SK-N-SH (cell line): ENCODE results near the gene CSTF2. TPM values are rescaled to one million over a fixed set of nuclear protein-coding genes. Genes with fewer than 3 reads are reported as not detected.

Experiments used
- CTCF ChIA-PET: fragments of 300-600, 350-600 bp; formaldehyde crosslinking; extraction: SDS; loops from one replicate; lab custom pipeline; 2021; lab: Yijun Ruan, JAX
- POLR2A ChIA-PET: fragments of 350-600 bp; sonication (Branson Sonifier 250); formaldehyde crosslinking; extraction: SDS; loops from one replicate; lab custom pipeline; 2020; ENCODE audit warnings: antibody characterized with exemption, inconsistent platforms; lab: Yijun Ruan, JAX
- DNase-seq: peaks from one replicate; pipeline ENCODE4 v3.0.0; 2012
- H2AFZ ChIP-seq: fragments of 200-600 bp; sonication (generic); 2 replicates; pipeline ENCODE4 v1.8.1; 2016; ENCODE audit warnings: antibody characterized with exemption, mild to moderate bottlenecking, low read depth
- H3F3A ChIP-seq: fragments of 200-600 bp; sonication (generic); replicated peaks from 2 replicates; pipeline ENCODE3; 2016; ENCODE audit warnings: antibody characterized with exemption, mild to moderate bottlenecking; ENCODE audit not compliant: insufficient read depth
- H3K27ac ChIP-seq, 2 experiments: fragments of 200-500 bp in 1 of 2; fragments of 200-600 bp in 1 of 2; sonication (Bioruptor generic) in 1 of 2; sonication (generic), shearing (Covaris generic) in 1 of 2; 2 replicates each; pipeline versions ENCODE4 v1.5.1 to v1.6.1; 2014 to 2016; ENCODE audit warnings: low read depth in 2 of 2, inconsistent platforms in 1 of 2, low read length in 1 of 2, mild to moderate bottlenecking in 1 of 2, mixed read lengths in 1 of 2
- H3K27me3 ChIP-seq: fragments of 200-600 bp; sonication (generic), shearing (Covaris generic); 2 replicates; pipeline ENCODE4 v1.6.1; 2016; ENCODE audit warnings: mixed run types; ENCODE audit not compliant: insufficient read depth
- H3K36me3 ChIP-seq, 2 experiments: fragments of 200-500 bp in 1 of 2; fragments of 200-600 bp in 1 of 2; sonication (Bioruptor generic) in 1 of 2; sonication (generic) in 1 of 2; replicated peaks in 1 of 2; 2 replicates each; pipeline versions ENCODE3 to v1.5.1; 2014 to 2016; ENCODE audit warnings: low read length in 1 of 2, mild to moderate bottlenecking in 1 of 2; ENCODE audit not compliant: insufficient read depth in 2 of 2, control insufficient read depth in 1 of 2
- H3K4me1 ChIP-seq, 2 experiments: fragments of 200-500 bp in 1 of 2; fragments of 200-600 bp in 1 of 2; sonication (Bioruptor generic) in 1 of 2; sonication (generic), shearing (Covaris generic) in 1 of 2; 2 replicates each; pipeline versions ENCODE4 v1.5.1 to v1.6.1; 2014 to 2016; ENCODE audit warnings: low read depth in 1 of 2, low read length in 1 of 2, mixed run types in 1 of 2; ENCODE audit not compliant: insufficient read depth in 2 of 2, control insufficient read depth in 1 of 2
- H3K4me2 ChIP-seq: fragments of 200-600 bp; sonication (generic), shearing (Covaris generic); 2 replicates; pipeline ENCODE4 v1.6.1; 2017; ENCODE audit warnings: mixed run types
- H3K4me3 ChIP-seq, 2 experiments: fragments of 200-500 bp in 1 of 2; fragments of 200-600 bp in 1 of 2; sonication (Bioruptor generic) in 1 of 2; sonication (generic), shearing (Covaris generic) in 1 of 2; 2 replicates each; pipeline versions ENCODE4 v1.5.1 to v1.8.1; 2014 to 2016; ENCODE audit warnings: low read depth in 2 of 2, inconsistent platforms in 1 of 2, low read length in 1 of 2, mild to moderate bottlenecking in 1 of 2, mixed read lengths in 1 of 2, moderate library complexity in 1 of 2
- H3K79me2 ChIP-seq: fragments of 200-600 bp; sonication (generic); 2 replicates; pipeline ENCODE4 v1.8.1; 2017; ENCODE audit warnings: mild to moderate bottlenecking; ENCODE audit not compliant: insufficient read depth
- H3K9ac ChIP-seq: fragments of 200-600 bp; sonication (generic); 2 replicates; pipeline ENCODE4 v1.6.1; 2017; ENCODE audit warnings: mixed run types
- H3K9me2 ChIP-seq: fragments of 200-600 bp; sonication (generic); 2 replicates; pipeline ENCODE4 v1.6.1; 2017; ENCODE audit warnings: mixed run types
- H3K9me3 ChIP-seq: fragments of 200-600 bp; sonication (generic); 2 replicates; pipeline ENCODE4 v1.6.1; 2017; ENCODE audit warnings: mixed run types, mild to moderate bottlenecking, moderate library complexity
- H4K20me1 ChIP-seq: fragments of 200-600 bp; sonication (generic); 2 replicates; pipeline ENCODE4 v1.6.1; 2017; ENCODE audit warnings: mild to moderate bottlenecking, mixed run types; ENCODE audit not compliant: insufficient read depth
- EP300 ChIP-seq, 2 experiments: IDR thresholded peaks; 2 replicates each; pipeline versions ENCODE4 v1.4.0 to v1.6.1; 2012; ENCODE audit warnings: borderline replicate concordance in 1 of 2, low read depth in 1 of 2, low read length in 1 of 2
- EZH2phosphoT487 ChIP-seq: fragments of 200-600 bp; sonication (generic); IDR thresholded peaks from 2 replicates; pipeline ENCODE4 v1.6.1; 2017; ENCODE audit warnings: low read depth, mixed run types, mild to moderate bottlenecking, antibody characterized with exemption, moderate library complexity, borderline replicate concordance
- GABPA ChIP-seq: IDR thresholded peaks from 2 replicates; pipeline ENCODE4 v1.4.0; 2012; ENCODE audit warnings: low read depth, mild to moderate bottlenecking
- GATA2 ChIP-seq: sonication (generic); formaldehyde crosslinking; IDR thresholded peaks from 2 replicates; pipeline ENCODE4 v1.5.0; 2020; ENCODE audit warnings: mild to moderate bottlenecking, missing genetic modification reagents
- JUND ChIP-seq: IDR thresholded peaks from 2 replicates; pipeline ENCODE4 v1.4.0; 2012
- MAX ChIP-seq: IDR thresholded peaks from 2 replicates; pipeline ENCODE4 v1.4.0; 2012; ENCODE audit warnings: low read depth
- MXI1 ChIP-seq: IDR thresholded peaks from 2 replicates; pipeline ENCODE4 v1.6.1; 2012; ENCODE audit warnings: mild to moderate bottlenecking, low read depth, low read length, improper control_type of control experiment
- NRF1 ChIP-seq: IDR thresholded peaks from 2 replicates; pipeline ENCODE4 v1.6.1; 2012; ENCODE audit warnings: low read depth, mild to moderate bottlenecking, low read length
- POLR2AphosphoS5 ChIP-seq: IDR thresholded peaks from 2 replicates; pipeline ENCODE4 v1.6.1; 2012; ENCODE audit warnings: low read depth, low read length
- RAD21 ChIP-seq: IDR thresholded peaks from 2 replicates; pipeline ENCODE4 v1.6.1; 2012; ENCODE audit warnings: mild to moderate bottlenecking, low read length
- RCOR1 ChIP-seq: fragments of 150-350 bp; IDR thresholded peaks from 2 replicates; pipeline ENCODE4 v1.6.1; 2017; ENCODE audit warnings: antibody characterized with exemption, low read length
- RFX5 ChIP-seq: IDR thresholded peaks from 2 replicates; pipeline ENCODE4 v1.6.1; 2012; ENCODE audit warnings: mild to moderate bottlenecking, improper control_type of control experiment, low read length
- RXRA ChIP-seq: IDR thresholded peaks from 2 replicates; pipeline ENCODE4 v1.4.0; 2012; ENCODE audit warnings: low read depth, mild to moderate bottlenecking, borderline replicate concordance
- SMC3 ChIP-seq: IDR thresholded peaks from 2 replicates; pipeline ENCODE4 v1.6.1; 2012; ENCODE audit warnings: low read depth, low read length, improper control_type of control experiment
- TAF1 ChIP-seq: IDR thresholded peaks from 2 replicates; pipeline ENCODE4 v1.6.1; 2012; ENCODE audit warnings: low read depth, mild to moderate bottlenecking, low read length, moderate library complexity, borderline replicate concordance
- TCF12 ChIP-seq: IDR thresholded peaks from 2 replicates; pipeline ENCODE4 v1.4.0; 2012
- TEAD4 ChIP-seq: IDR thresholded peaks from 2 replicates; pipeline ENCODE4 v1.4.0; 2012; ENCODE audit warnings: mild to moderate bottlenecking, borderline replicate concordance; ENCODE audit not compliant: insufficient read depth
- WGBS: methylation state at CpG from one replicate; pipeline ENCODE4 v1.1.6; 2017; ENCODE audit warnings: low lambda C conversion rate; 5-methylcytosine and 5-hydroxymethylcytosine counted together
- polyA plus RNA-seq, 3 experiments: library from polyadenylated mRNA; depleted of rRNA; stranded (reverse); fragments of >200 nt; gene quantifications; 2 replicates each; pipeline ENCODE4 v1.2.3, GENCODE V29; 2012
- TF ChIP-seq, protein P1 (sequence below): IDR thresholded peaks from 2 replicates; pipeline ENCODE4 v1.4.0; 2012; ENCODE audit warnings: low read depth, borderline replicate concordance
- TF ChIP-seq, protein P2 (sequence below): fragments of 200-600 bp; sonication (generic); IDR thresholded peaks from 2 replicates; pipeline ENCODE4 v1.6.1; 2017; ENCODE audit warnings: antibody characterized with exemption, mild to moderate bottlenecking, moderate library complexity
- TF ChIP-seq, protein P3 (sequence below): IDR thresholded peaks from 2 replicates; pipeline ENCODE4 v1.4.0; 2012; ENCODE audit warnings: low read depth, borderline replicate concordance
- TF ChIP-seq, protein P4 (sequence below): fragments of 150-350 bp; IDR thresholded peaks from 2 replicates; pipeline ENCODE4 v1.6.1; 2016; ENCODE audit warnings: mild to moderate bottlenecking, low read depth, low read length

Gene CSTF2, protein sequence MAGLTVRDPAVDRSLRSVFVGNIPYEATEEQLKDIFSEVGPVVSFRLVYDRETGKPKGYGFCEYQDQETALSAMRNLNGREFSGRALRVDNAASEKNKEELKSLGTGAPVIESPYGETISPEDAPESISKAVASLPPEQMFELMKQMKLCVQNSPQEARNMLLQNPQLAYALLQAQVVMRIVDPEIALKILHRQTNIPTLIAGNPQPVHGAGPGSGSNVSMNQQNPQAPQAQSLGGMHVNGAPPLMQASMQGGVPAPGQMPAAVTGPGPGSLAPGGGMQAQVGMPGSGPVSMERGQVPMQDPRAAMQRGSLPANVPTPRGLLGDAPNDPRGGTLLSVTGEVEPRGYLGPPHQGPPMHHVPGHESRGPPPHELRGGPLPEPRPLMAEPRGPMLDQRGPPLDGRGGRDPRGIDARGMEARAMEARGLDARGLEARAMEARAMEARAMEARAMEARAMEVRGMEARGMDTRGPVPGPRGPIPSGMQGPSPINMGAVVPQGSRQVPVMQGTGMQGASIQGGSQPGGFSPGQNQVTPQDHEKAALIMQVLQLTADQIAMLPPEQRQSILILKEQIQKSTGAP
- polyA plus RNA-seq (2012; rRNA removed), result 33.1 and 34.2 TPM in 2 replicates
- 23.0 and 29.0 TPM in 2 replicates for polyA plus RNA-seq (2012; cell fraction: cytosol; rRNA removed)
- polyA plus RNA-seq (2012; cell fraction: nucleus; rRNA removed), result 36.2 and 43.9 TPM in 2 replicates

DNA sequence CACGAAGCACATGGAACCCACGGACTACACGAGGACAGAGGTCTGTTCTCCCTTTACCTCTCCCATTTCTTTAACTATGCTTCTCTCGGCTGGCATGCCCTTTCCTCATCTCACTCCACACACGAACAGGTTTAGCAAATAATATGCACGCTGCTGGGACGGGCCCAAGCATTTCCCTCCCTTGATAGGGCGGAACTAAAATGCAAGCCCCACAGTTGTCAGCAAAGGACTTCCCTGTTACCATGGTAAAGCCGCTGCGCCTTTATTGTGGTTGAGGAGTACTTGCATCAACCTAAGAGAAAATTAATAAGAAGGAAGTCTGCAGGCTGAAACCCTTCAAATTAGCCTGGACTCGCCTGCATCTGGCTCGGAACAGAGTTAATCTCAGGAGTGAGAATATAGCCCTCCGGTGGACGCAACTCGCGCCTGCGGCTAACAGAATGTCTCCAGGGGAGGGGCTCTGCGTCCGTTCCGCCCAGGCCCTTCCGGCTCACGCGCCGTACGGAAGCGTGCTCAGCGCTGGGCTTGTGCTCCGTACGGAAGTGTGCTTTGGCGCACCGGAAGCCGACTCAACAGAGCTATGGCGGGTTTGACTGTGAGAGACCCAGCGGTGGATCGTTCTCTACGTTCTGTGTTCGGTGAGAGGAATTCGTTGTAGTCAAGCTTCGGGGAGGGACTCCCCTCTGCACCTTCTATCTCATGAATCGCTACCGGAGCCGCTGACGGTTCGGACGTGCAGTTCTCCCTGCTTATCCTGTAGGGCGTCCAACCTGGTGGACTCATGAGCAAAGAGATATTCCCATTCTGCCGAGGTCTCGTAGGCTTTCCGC lies at the start of gene CSTF2:
CSTF2 (plus strand) TSS at position 555 of the 830 bp plus-strand sequence; CDS start at position 581, 26 bp downstream.
- H3K4me2 ChIP-seq, result peak within 1 kb of the TSS; percentile 71
- peak; percentile 68 for TF ChIP-seq POLR2AphosphoS5
- TF ChIP-seq, protein P1, sequence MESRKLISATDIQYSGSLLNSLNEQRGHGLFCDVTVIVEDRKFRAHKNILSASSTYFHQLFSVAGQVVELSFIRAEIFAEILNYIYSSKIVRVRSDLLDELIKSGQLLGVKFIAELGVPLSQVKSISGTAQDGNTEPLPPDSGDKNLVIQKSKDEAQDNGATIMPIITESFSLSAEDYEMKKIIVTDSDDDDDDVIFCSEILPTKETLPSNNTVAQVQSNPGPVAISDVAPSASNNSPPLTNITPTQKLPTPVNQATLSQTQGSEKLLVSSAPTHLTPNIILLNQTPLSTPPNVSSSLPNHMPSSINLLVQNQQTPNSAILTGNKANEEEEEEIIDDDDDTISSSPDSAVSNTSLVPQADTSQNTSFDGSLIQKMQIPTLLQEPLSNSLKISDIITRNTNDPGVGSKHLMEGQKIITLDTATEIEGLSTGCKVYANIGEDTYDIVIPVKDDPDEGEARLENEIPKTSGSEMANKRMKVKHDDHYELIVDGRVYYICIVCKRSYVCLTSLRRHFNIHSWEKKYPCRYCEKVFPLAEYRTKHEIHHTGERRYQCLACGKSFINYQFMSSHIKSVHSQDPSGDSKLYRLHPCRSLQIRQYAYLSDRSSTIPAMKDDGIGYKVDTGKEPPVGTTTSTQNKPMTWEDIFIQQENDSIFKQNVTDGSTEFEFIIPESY, result no peak
- TF ChIP-seq SMC3, result no peak
- peak; percentile 22; the same call in 1 of the 2 replicates for TF ChIP-seq NRF1
- no peak for TF ChIP-seq TEAD4
- peak; percentile 49; the same call in 1 of the 2 replicates for TF ChIP-seq MXI1
- TF ChIP-seq GATA2 (CRISPR knock-in tag), result no peak
- TF ChIP-seq EZH2phosphoT487, result no peak
- TF ChIP-seq MAX, result peak; percentile 75
- TF ChIP-seq, protein P2, sequence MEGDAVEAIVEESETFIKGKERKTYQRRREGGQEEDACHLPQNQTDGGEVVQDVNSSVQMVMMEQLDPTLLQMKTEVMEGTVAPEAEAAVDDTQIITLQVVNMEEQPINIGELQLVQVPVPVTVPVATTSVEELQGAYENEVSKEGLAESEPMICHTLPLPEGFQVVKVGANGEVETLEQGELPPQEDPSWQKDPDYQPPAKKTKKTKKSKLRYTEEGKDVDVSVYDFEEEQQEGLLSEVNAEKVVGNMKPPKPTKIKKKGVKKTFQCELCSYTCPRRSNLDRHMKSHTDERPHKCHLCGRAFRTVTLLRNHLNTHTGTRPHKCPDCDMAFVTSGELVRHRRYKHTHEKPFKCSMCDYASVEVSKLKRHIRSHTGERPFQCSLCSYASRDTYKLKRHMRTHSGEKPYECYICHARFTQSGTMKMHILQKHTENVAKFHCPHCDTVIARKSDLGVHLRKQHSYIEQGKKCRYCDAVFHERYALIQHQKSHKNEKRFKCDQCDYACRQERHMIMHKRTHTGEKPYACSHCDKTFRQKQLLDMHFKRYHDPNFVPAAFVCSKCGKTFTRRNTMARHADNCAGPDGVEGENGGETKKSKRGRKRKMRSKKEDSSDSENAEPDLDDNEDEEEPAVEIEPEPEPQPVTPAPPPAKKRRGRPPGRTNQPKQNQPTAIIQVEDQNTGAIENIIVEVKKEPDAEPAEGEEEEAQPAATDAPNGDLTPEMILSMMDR, result peak; percentile 38
- peak; percentile 90 for TF ChIP-seq GABPA
- TF ChIP-seq RFX5, result peak; percentile 31
- no peak for TF ChIP-seq RXRA
- TF ChIP-seq TAF1, result peak; percentile 72
- no peak for TF ChIP-seq RAD21
- TF ChIP-seq RCOR1, result no peak
- TF ChIP-seq, protein P3, sequence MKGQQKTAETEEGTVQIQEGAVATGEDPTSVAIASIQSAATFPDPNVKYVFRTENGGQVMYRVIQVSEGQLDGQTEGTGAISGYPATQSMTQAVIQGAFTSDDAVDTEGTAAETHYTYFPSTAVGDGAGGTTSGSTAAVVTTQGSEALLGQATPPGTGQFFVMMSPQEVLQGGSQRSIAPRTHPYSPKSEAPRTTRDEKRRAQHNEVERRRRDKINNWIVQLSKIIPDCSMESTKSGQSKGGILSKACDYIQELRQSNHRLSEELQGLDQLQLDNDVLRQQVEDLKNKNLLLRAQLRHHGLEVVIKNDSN, result no peak
- TF ChIP-seq TCF12, result no peak
- TF ChIP-seq JUND, result no peak
- no peak for TF ChIP-seq EP300 (IDR thresholded peaks at IDR 0.05; ENCODE audit: borderline replicate concordance in 1 of 2, low read depth in 1 of 2, low read length in 1 of 2)
- TF ChIP-seq, protein P4, sequence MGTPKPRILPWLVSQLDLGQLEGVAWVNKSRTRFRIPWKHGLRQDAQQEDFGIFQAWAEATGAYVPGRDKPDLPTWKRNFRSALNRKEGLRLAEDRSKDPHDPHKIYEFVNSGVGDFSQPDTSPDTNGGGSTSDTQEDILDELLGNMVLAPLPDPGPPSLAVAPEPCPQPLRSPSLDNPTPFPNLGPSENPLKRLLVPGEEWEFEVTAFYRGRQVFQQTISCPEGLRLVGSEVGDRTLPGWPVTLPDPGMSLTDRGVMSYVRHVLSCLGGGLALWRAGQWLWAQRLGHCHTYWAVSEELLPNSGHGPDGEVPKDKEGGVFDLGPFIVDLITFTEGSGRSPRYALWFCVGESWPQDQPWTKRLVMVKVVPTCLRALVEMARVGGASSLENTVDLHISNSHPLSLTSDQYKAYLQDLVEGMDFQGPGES, result no peak

More for the DNA sequence above, at the start of gene CSTF2:
- Histone ChIP-seq H3K79me2 (peaks cover 7% of the 10 kb centered on the region; the same call in 1 of the 2 replicates), H3K4me3 (peak within 1 kb of the TSS; percentile 68 to 75), H2AFZ (peak within 1 kb of the TSS; percentile 83), H3K9ac (peak within 1 kb of the TSS; percentile 61), H3K27me3 (no peaks in the 10 kb centered on the region; the same call in none of the 2 replicates), H3K9me2 (no peaks in the 10 kb centered on the region), H3K4me1 (no peaks in the 10 kb centered on the region; a peak in 2 of 4 replicates), H3K27ac (peak within 1 kb of the TSS; percentile 62 to 64; a peak in 3 of 4 replicates), H3F3A (peaks cover 2% of the 10 kb centered on the region), H3K36me3 (peaks cover 0 to 26% of the 10 kb centered on the region in 2 experiments), H4K20me1 (no peaks in the 10 kb centered on the region), H3K9me3 (no peaks in the 10 kb centered on the region)
- WGBS, result 12% methylated on average over 40 of the region's 49 CpGs
- CTCF ChIA-PET, result no interaction called here
- DNase-seq, result peak; percentile 76
- POLR2A ChIA-PET, result interaction anchor here (1.0 to 1.1 kb wide), 2 partner anchors 14 to 571 kb away, joined by 4 read pairs; partner anchors contain the start of gene RPL36A
